ENCODE results near the gene NUDT15. TPM values are rescaled to one million over a fixed set of nuclear protein-coding genes. Genes with fewer than 3 reads are reported as not detected.

Gene NUDT15
- total RNA-seq, 2 experiments from 2014 or later: 14.4 to 16.2 TPM

GRCh38 chr13:48040896-48041295 is 3.4 kb downstream of the NUDT15 start:
- ChIA-PET POLR2A (no interaction called here), CTCF (interaction anchor here (0.8 kb wide), 1 partner anchor 54 kb away, joined by 3 read pairs; the partner anchor contains the start of gene MED4)
- intact Hi-C loops (cut with DNase I, micrococcal nuclease): loop anchor here in 1 of 2 experiments (5.0 kb wide), 1 partner anchor 1406 kb away; no protein-coding TSS in a partner anchor
- Mint-ChIP-seq H3K9me3 (no peaks in the 10 kb centered on the region), H3K4me3 (no peak overlapping the region), H3K27me3 (no peaks in the 10 kb centered on the region), H3K36me3 (ENCODE audit: low read depth) (peaks cover 54% of the 10 kb centered on the region), H3K4me1 (ENCODE audit: low read depth) (peaks cover 47% of the 10 kb centered on the region), H3K27ac (no peak overlapping the region)
- Histone ChIP-seq H3K27me3 (ENCODE audit: control insufficient read depth in 1 of 2, insufficient read depth in 2 of 2, low read length in 2 of 2) (no peaks in the 10 kb centered on the region), H3K4me3 (ENCODE audit: low read length) (no peak overlapping the region), H3K36me3 (ENCODE audit: insufficient read depth, low read length) (peaks cover 13% of the 10 kb centered on the region), H3K9me3 (ENCODE audit: control insufficient read depth in 1 of 2, insufficient read depth in 1 of 2, low read length in 2 of 2) (no peaks in the 10 kb centered on the region), H3K27ac (ENCODE audit: low read depth in 1 of 2, low read length in 2 of 2) (no peak overlapping the region), H3K4me1 (ENCODE audit: insufficient read depth, low read length) (peaks cover 27% of the 10 kb centered on the region)
- TF ChIP-seq CTCF (IDR thresholded peaks at IDR 0.05): no peak
- DNase-seq (no peak), ATAC-seq (ENCODE audit: poor library complexity) (no peak)

- TF ChIP-seq CTCF (IDR thresholded peaks at IDR 0.05): no peak
- Mint-ChIP-seq H3K27ac (peak overlapping the region; percentile 70), H3K4me1 (ENCODE audit: low read depth) (peaks cover 33% of the 10 kb centered on the region), H3K36me3 (ENCODE audit: low read depth) (peaks cover 56% of the 10 kb centered on the region), H3K27me3 (no peaks in the 10 kb centered on the region), H3K4me3 (no peak overlapping the region), H3K9me3 (no peaks in the 10 kb centered on the region)
- Histone ChIP-seq H3K36me3 (ENCODE audit: insufficient read depth, low read length) (peaks cover 14% of the 10 kb centered on the region), H3K27ac (ENCODE audit: low read depth in 1 of 2, low read length in 2 of 2) (no peak overlapping the region), H3K4me1 (ENCODE audit: insufficient read depth, low read length) (peaks cover 19% of the 10 kb centered on the region), H3K9me3 (ENCODE audit: control insufficient read depth in 1 of 2, insufficient read depth in 1 of 2, low read length in 2 of 2) (no peaks in the 10 kb centered on the region), H3K4me3 (ENCODE audit: low read length) (no peak overlapping the region), H3K27me3 (ENCODE audit: control insufficient read depth in 1 of 2, insufficient read depth in 2 of 2, low read length in 2 of 2) (no peaks in the 10 kb centered on the region)
- intact Hi-C loops (cut with DNase I, micrococcal nuclease): loop anchor here in 1 of 2 experiments (5.0 kb wide), 1 partner anchor 1404 kb away; no protein-coding TSS in a partner anchor
- ChIA-PET CTCF (interaction anchor here (1.2 kb wide), 1 partner anchor 52 kb away, joined by 3 read pairs; the partner anchor contains the start of gene MED4), POLR2A (no interaction called here)
- DNase-seq (no peak), ATAC-seq (ENCODE audit: poor library complexity) (no peak)
Measured at GRCh38 chr13:48042894-48043293, 5.4 kb downstream of the NUDT15 start.

- peak; percentile 55 for ATAC-seq (ENCODE audit: poor library complexity)
- no peak overlapping the region for H3K4me3 Mint-ChIP-seq
Measured at GRCh38 chr13:48043789-48044503, 6.4 kb downstream of the NUDT15 start.

More at GRCh38 chr13:48043789-48044503, 6.4 kb downstream of the NUDT15 start:
- ChIA-PET POLR2A (interaction anchor here (1.5 kb wide), 1 partner anchor 51 kb away, joined by 3 read pairs; the partner anchor contains the start of gene MED4), CTCF (no interaction called here)
- H3K27ac Mint-ChIP-seq: peak overlapping the region; percentile 70
- DNase-seq: peak in 1 of 14 experiments; percentile 6
- no peak for TF ChIP-seq CTCF (IDR thresholded peaks at IDR 0.05)
- no peak overlapping the region for H3K27ac ChIP-seq (ENCODE audit: low read depth in 1 of 2, low read length in 2 of 2)
- H3K36me3 Mint-ChIP-seq (ENCODE audit: low read depth): peaks cover 57% of the 10 kb centered on the region
- H3K9me3 Mint-ChIP-seq: no peaks in the 10 kb centered on the region
- peaks cover 10% of the 10 kb centered on the region for H3K4me1 ChIP-seq (ENCODE audit: insufficient read depth, low read length)
- H3K27me3 Mint-ChIP-seq: no peaks in the 10 kb centered on the region
- intact Hi-C loops (cut with DNase I, micrococcal nuclease): loop anchor here in 1 of 2 experiments (5.0 kb wide), 1 partner anchor 1403 kb away; no protein-coding TSS in a partner anchor
- H3K9me3 ChIP-seq (ENCODE audit: control insufficient read depth in 1 of 2, insufficient read depth in 1 of 2, low read length in 2 of 2): no peaks in the 10 kb centered on the region
- H3K27me3 ChIP-seq (ENCODE audit: control insufficient read depth in 1 of 2, insufficient read depth in 2 of 2, low read length in 2 of 2): no peaks in the 10 kb centered on the region
- no peak overlapping the region for H3K4me3 ChIP-seq (ENCODE audit: low read length)
- peaks cover 22% of the 10 kb centered on the region for H3K4me1 Mint-ChIP-seq (ENCODE audit: low read depth)
- peaks cover 24% of the 10 kb centered on the region for H3K36me3 ChIP-seq (ENCODE audit: insufficient read depth, low read length)

Data from CD4-positive, alpha-beta T cell (primary cell).